ENCODE results near the gene CDK11B.

- TF ChIP-seq CTCF (IDR thresholded peaks at IDR 0.05) (no peak), EP300 (IDR thresholded peaks at IDR 0.05) (no peak), POLR2A (IDR thresholded peaks at IDR 0.05) (no peak)
Observed at GRCh38 chr1:1616838-1617237, 42.0 kb downstream of the CDK11B start.

Data from tibial nerve (tissue), 4 donors.